ENCODE data around the gene SACS.
"Not testable (repeated sequence)": the region's sequence is repeated elsewhere in the genome, so short reads cannot be mapped to it uniquely, and the experiment has no call there.

Gene SACS

GRCh38 chr13:23455401-23456185 lies 22.1 kb upstream of the SACS start:
- no peak for DNase-seq

- no peak for DNase-seq
These were observed 19.6 kb upstream of the SACS start for GRCh38 chr13:23453132-23453531.

GRCh38 chr13:23450340-23451046 lies 17.0 kb upstream of the SACS start:
- peak; percentile 46 for DNase-seq

- no peak for DNase-seq
These were observed 16.1 kb upstream of the SACS start for GRCh38 chr13:23449398-23450162.

- DNase-seq = no peak
These were observed 14.4 kb upstream of the SACS start for GRCh38 chr13:23447927-23448326.

GRCh38 chr13:23445794-23446193 lies 12.3 kb upstream of the SACS start:
- DNase-seq = no peak

GRCh38 chr13:23443878-23444277 lies 10.4 kb upstream of the SACS start:
- DNase-seq = peak; percentile 54

- no peak for DNase-seq
These were observed 9.6 kb upstream of the SACS start for GRCh38 chr13:23443110-23443509.

- peak; percentile 25 for DNase-seq
These were observed 7.5 kb upstream of the SACS start for GRCh38 chr13:23440821-23441618.

GRCh38 chr13:23440324-23440723 lies 6.8 kb upstream of the SACS start:
- DNase-seq = not testable (repeated sequence)

- DNase-seq = no peak
These were observed 4.4 kb upstream of the SACS start for GRCh38 chr13:23437916-23438315.

- no peak for DNase-seq
These were observed 3.2 kb upstream of the SACS start for GRCh38 chr13:23436680-23437079.

- DNase-seq = no peak
These were observed 989 bp upstream of the SACS start for GRCh38 chr13:23434491-23434890.

- DNase-seq = no peak
These were observed 876 bp downstream of the SACS start for GRCh38 chr13:23432626-23433025.

- no peak for DNase-seq
These were observed 2.8 kb downstream of the SACS start for GRCh38 chr13:23430664-23431063.

GRCh38 chr13:23427881-23428528 lies 5.5 kb downstream of the SACS start:
- no peak for DNase-seq

GRCh38 chr13:23427342-23427843 lies 6.1 kb downstream of the SACS start:
- DNase-seq = no peak

- DNase-seq = no peak
These were observed 11.9 kb downstream of the SACS start for GRCh38 chr13:23421596-23421995.

GRCh38 chr13:23418776-23419683 lies 14.5 kb downstream of the SACS start:
- no peak for DNase-seq

- DNase-seq = no peak
These were observed 18.8 kb downstream of the SACS start for GRCh38 chr13:23414682-23415081.

- no peak for DNase-seq
These were observed 21.8 kb downstream of the SACS start for GRCh38 chr13:23411706-23412105.
